Prostate gland (tissue), 2 donors: ENCODE data around the gene WDR26.

Experiments
- CTCF ChIP-seq, 4 experiments: fragments of 200-600 bp in 2 of 4; fragments of 450-650 bp in 2 of 4; sonication (generic) in 2 of 4; IDR thresholded peaks; 1 replicate in 3 of 4; 2 replicates in 1 of 4; pipeline ENCODE4 v1.5.1; 2016 to 2019; ENCODE audit warnings: antibody characterized with exemption in 4 of 4, mild to moderate bottlenecking in 2 of 4, moderate library complexity in 2 of 4
- POLR2A ChIP-seq: fragments of 450-650 bp; IDR thresholded peaks from one replicate; pipeline ENCODE4 v1.6.1; 2016; ENCODE audit warnings: antibody characterized with exemption, mild to moderate bottlenecking
- POLR2AphosphoS5 ChIP-seq: sonication (generic); formaldehyde crosslinking; IDR thresholded peaks from one replicate; pipeline ENCODE4 v1.6.1; 2017; ENCODE audit warnings: antibody characterized with exemption

GRCh38 chr1:224343679-224344078 is 90.9 kb downstream of the WDR26 start:
- TF ChIP-seq POLR2AphosphoS5 (no peak), CTCF (IDR thresholded peaks at IDR 0.05) (no peak), POLR2A (no peak)
